K562 (cell line): ENCODE measurements around the gene RNF151. TPM values are rescaled to one million over a fixed set of nuclear protein-coding genes. Genes with fewer than 3 reads are reported as not detected.

Experiments used
- CHAMP1 ChIP-seq: fragments of 450-650 bp; IDR thresholded peaks from 2 replicates; pipeline ENCODE4 v1.6.1; 2016; ENCODE audit warnings: mild to moderate bottlenecking
- DNMT1 ChIP-seq: fragments of 450-650 bp; IDR thresholded peaks from 2 replicates; pipeline ENCODE4 v1.6.1; 2016; ENCODE audit warnings: antibody characterized with exemption, mild to moderate bottlenecking
- EGR1 ChIP-seq: fragments of 450-650 bp; conservative IDR thresholded peaks from 2 replicates; pipeline ENCODE4 v1.6.1; 2017; ENCODE audit warnings: mild to moderate bottlenecking
- HDAC3 ChIP-seq: fragments of 450-650 bp; IDR thresholded peaks from 2 replicates; pipeline ENCODE4 v1.6.1; 2018; ENCODE audit warnings: borderline replicate concordance, mild to moderate bottlenecking, moderate library complexity; ENCODE audit not compliant: partially characterized antibody
- HNRNPUL1 ChIP-seq: fragments of 200-400 bp; formaldehyde crosslinking; IDR thresholded peaks from 2 replicates; pipeline ENCODE4 v1.6.1; 2017; ENCODE audit warnings: low read length
- LEF1 ChIP-seq: fragments of 450-650 bp; IDR thresholded peaks from 2 replicates; pipeline ENCODE4 v1.6.1; 2016; ENCODE audit warnings: mild to moderate bottlenecking
- NELFE ChIP-seq: IDR thresholded peaks from 2 replicates; pipeline ENCODE4 v1.6.1; 2011; ENCODE audit warnings: mild to moderate bottlenecking; ENCODE audit not compliant: insufficient read depth, insufficient read length
- NFIX ChIP-seq: fragments of 250-450 bp; sonication (Bioruptor Pico); IDR thresholded peaks from 2 replicates; pipeline ENCODE4 v1.4.0; 2020; ENCODE audit warnings: low read depth, mild to moderate bottlenecking, moderate library complexity
- NFRKB ChIP-seq: fragments of 450-650 bp; IDR thresholded peaks from 2 replicates; pipeline ENCODE4 v1.6.1; 2016; ENCODE audit warnings: low read depth
- PHF20 ChIP-seq: fragments of 450-650 bp; IDR thresholded peaks from 2 replicates; pipeline ENCODE4 v1.6.1; 2018; ENCODE audit not compliant: partially characterized antibody
- POLR3A ChIP-seq: IDR thresholded peaks from 2 replicates; pipeline ENCODE4 v1.6.1; 2011; ENCODE audit warnings: borderline replicate concordance, mild to moderate bottlenecking, moderate library complexity; ENCODE audit not compliant: insufficient read length, insufficient read depth; ENCODE audit errors: extremely low read depth
- PREB ChIP-seq: sonication (generic); formaldehyde crosslinking; IDR thresholded peaks from 2 replicates; pipeline ENCODE4 v1.8.1; 2023; ENCODE audit warnings: mild to moderate bottlenecking, missing genetic modification reagents
- SIN3A ChIP-seq, 2 experiments: fragments of 150-350 bp in 1 of 2; IDR thresholded peaks; 2 replicates each; pipeline ENCODE4 v1.6.1; 2011 to 2016; ENCODE audit warnings: borderline replicate concordance in 2 of 2, low read depth in 2 of 2, low read length in 2 of 2, mild to moderate bottlenecking in 2 of 2, moderate library complexity in 2 of 2; ENCODE audit not compliant: control insufficient read depth in 1 of 2
- SOX6 ChIP-seq: fragments of 450-650 bp; IDR thresholded peaks from 2 replicates; pipeline ENCODE4 v1.6.1; 2014; ENCODE audit warnings: mild to moderate bottlenecking
- SRSF1 ChIP-seq: fragments of 200-400 bp; formaldehyde crosslinking; IDR thresholded peaks from 2 replicates; pipeline ENCODE4 v1.6.1; 2017; ENCODE audit warnings: mild to moderate bottlenecking, low read depth, low read length, moderate library complexity
- STAT5A ChIP-seq: IDR thresholded peaks from 2 replicates; pipeline ENCODE4 v1.6.1; 2012; ENCODE audit warnings: low read length, inconsistent platforms, borderline replicate concordance
- TEAD1 ChIP-seq, 2 experiments: fragments of 450-650 bp in 1 of 2; sonication (generic) in 1 of 2; formaldehyde crosslinking; IDR thresholded peaks; 2 replicates each; pipeline versions ENCODE4 v1.4.0 to v1.8.0; 2020 to 2022; ENCODE audit warnings: mild to moderate bottlenecking in 2 of 2, missing genetic modification reagents in 1 of 2
- THAP12 ChIP-seq: fragments of 250-450 bp; sonication (Bioruptor Pico); IDR thresholded peaks from 2 replicates; pipeline ENCODE4 v1.9.0; 2021; ENCODE audit warnings: mild to moderate bottlenecking, inconsistent platforms
- ZBTB17 ChIP-seq: fragments of 450-650 bp; formaldehyde crosslinking; IDR thresholded peaks from 2 replicates; pipeline ENCODE4 v1.4.0; 2020; ENCODE audit warnings: mild to moderate bottlenecking
- ZBTB33 ChIP-seq: sonication (generic); formaldehyde crosslinking; IDR thresholded peaks from 2 replicates; pipeline ENCODE4 v1.8.1; 2023; ENCODE audit warnings: mild to moderate bottlenecking, missing genetic modification reagents
- ZKSCAN3 ChIP-seq: fragments of 250-450 bp; sonication (Bioruptor Pico); IDR thresholded peaks from 2 replicates; pipeline ENCODE4 v1.4.0; 2020
- polyA plus RNA-seq, 8 experiments: library from polyadenylated mRNA; depleted of rRNA in 4 of 8; stranded (reverse) in 5 of 8; unstranded in 3 of 8; fragments of >200 nt; fragmentation: Nextera tagmentation in 2 of 8; fragmentation: Illumina TruSeq in 1 of 8; extraction: Ambion mirVana in 2 of 8; extraction: Trizol in 1 of 8; gene quantifications; 2 replicates each; pipeline versions ENCODE4 v1.2.1 to v1.2.3, GENCODE V29; 2011 to 2014; ENCODE audit warnings: inconsistent platforms in 1 of 8, missing spikeins in 1 of 8
- total RNA-seq, 7 experiments: library from RNA; depleted of rRNA in 6 of 7; stranded (reverse); fragments of >200 nt in 6 of 7; fragmentation: Illumina TruSeq in 2 of 7; extraction: Trizol in 2 of 7; gene quantifications; 2 replicates each; pipeline versions ENCODE4 v1.2.1 to v1.2.3, GENCODE V29; 2011 to 2021; ENCODE audit warnings: low replicate concordance in 1 of 7

Gene RNF151
- total and polyA plus RNA-seq, 9 of the 15 experiments (the other 6 are each of a cell fraction or from before 2014, with no cell fraction given), result not detected

- no peak for TF ChIP-seq PHF20
- no peak for TF ChIP-seq SRSF1
- no peak for TF ChIP-seq HNRNPUL1
- peak; percentile 81 for TF ChIP-seq ZBTB33 (CRISPR knock-in tag)
- TF ChIP-seq THAP12 (CRISPR knock-in tag), result peak; percentile 78
- no peak for TF ChIP-seq CHAMP1
- no peak; the same call in 1 of the 2 replicates for TF ChIP-seq STAT5A
- no peak for TF ChIP-seq NFRKB
- TF ChIP-seq SOX6, result peak; percentile 46; the same call in 1 of the 2 replicates
- no peak for TF ChIP-seq POLR3A
- TF ChIP-seq EGR1, result peak; percentile 77
- TF ChIP-seq HDAC3, result no peak
- TF ChIP-seq LEF1, result no peak
- peak in 1 of 2 experiments; percentile 63; a peak in 1 of 4 replicates for TF ChIP-seq TEAD1 (CRISPR knock-in tag; IDR thresholded peaks at IDR 0.05)
- no peak; the same call in 1 of the 2 replicates for TF ChIP-seq PREB
- peak; percentile 70; the same call in 1 of the 2 replicates for TF ChIP-seq ZBTB17
- no peak for TF ChIP-seq NELFE
- TF ChIP-seq ZKSCAN3 (CRISPR knock-in tag), result no peak
- peak; percentile 68 to 75; a peak in 2 of 4 replicates for TF ChIP-seq SIN3A (IDR thresholded peaks at IDR 0.05; ENCODE audit: borderline replicate concordance in 2 of 2, control insufficient read depth in 1 of 2, low read depth in 2 of 2, low read length in 2 of 2)
- no peak for TF ChIP-seq NFIX (CRISPR knock-in tag)
- no peak for TF ChIP-seq DNMT1
Measured at GRCh38 chr16:1959269-1960039, 7.2 kb upstream of the RNF151 start, which contains the start of gene NDUFB10 (continued).
